Sigmoid colon (tissue), 7 donors: ENCODE measurements around the gene ZNF346. TPM values are rescaled to one million over a fixed set of nuclear protein-coding genes. Genes with fewer than 3 reads are reported as not detected.

Source experiments
- DNase-seq: peaks from one replicate; pipeline ENCODE4 v3.0.0-alpha.2; 2019
- H3K27ac ChIP-seq, 4 donors: fragments of 200-600 bp; sonication (generic); one replicate each; pipeline ENCODE4 v1.5.1; 2016 to 2019; ENCODE audit warnings: mild to moderate bottlenecking in 1 of 4
- H3K27me3 ChIP-seq, 3 donors: fragments of 200-600 bp; sonication (generic); one replicate each; pipeline ENCODE4 v1.5.1; 2019; ENCODE audit warnings: mild to moderate bottlenecking in 1 of 3
- H3K36me3 ChIP-seq, 4 donors: fragments of 200-600 bp; sonication (generic); one replicate each; pipeline ENCODE4 v1.5.1; 2016 to 2019
- H3K4me1 ChIP-seq, 4 donors: fragments of 200-600 bp; sonication (generic); one replicate each; pipeline ENCODE4 v1.5.1; 2017 to 2019
- H3K4me3 ChIP-seq, 4 donors: fragments of 200-600 bp; sonication (generic); one replicate each; pipeline ENCODE4 v1.5.1; 2017 to 2019; ENCODE audit warnings: mild to moderate bottlenecking in 2 of 4, moderate library complexity in 1 of 4
- H3K9me3 ChIP-seq, 4 donors: fragments of 200-600 bp in 3 of 4; sonication (generic) in 3 of 4; one replicate each; pipeline versions ENCODE4 v1.5.1 to v1.6.1; 2013 to 2019
- EP300 ChIP-seq, 4 donors: sonication (generic); formaldehyde crosslinking; IDR thresholded peaks; one replicate each; pipeline ENCODE4 v1.6.1; 2017; ENCODE audit warnings: antibody characterized with exemption in 4 of 4
- POLR2A ChIP-seq, 2 donors: fragments of 450-650 bp; IDR thresholded peaks; one replicate each; pipeline ENCODE4 v1.6.1; 2016; ENCODE audit warnings: antibody characterized with exemption in 2 of 2, mild to moderate bottlenecking in 2 of 2, moderate library complexity in 2 of 2
- POLR2AphosphoS5 ChIP-seq, 4 donors: sonication (generic); formaldehyde crosslinking; IDR thresholded peaks; one replicate each; pipeline ENCODE4 v1.6.1; 2017; ENCODE audit warnings: antibody characterized with exemption in 4 of 4
- WGBS, 2 donors: extraction: QIAGEN DNeasy Blood & Tissue Kit; methylation state at CpG; one replicate each; pipeline ENCODE4 v1.1.7; 2013; 5-methylcytosine and 5-hydroxymethylcytosine counted together
- intact Hi-C: fragments of 100-400 bp; cut with DNase I; formaldehyde crosslinking; loops from one replicate; pipeline ENCODE4 v1.15.1; 2023
- polyA plus RNA-seq, 3 donors: library from polyadenylated mRNA; stranded (reverse); fragments of 200-250 nt; gene quantifications; one replicate each; pipeline ENCODE4 v1.2.3, GENCODE V29; 2013
- total RNA-seq, 4 donors: library from RNA; depleted of rRNA; stranded (reverse); fragments of >200 nt; gene quantifications; one replicate each; pipeline ENCODE4 v1.1.0, GENCODE V29; 2016
- TF ChIP-seq, protein P1 (sequence below), 4 experiments: fragments of 450-650 bp in 3 of 4; fragments of 200-600 bp in 1 of 4; IDR thresholded peaks; one replicate each; pipeline ENCODE4 v1.5.1; 2016 to 2019; ENCODE audit warnings: antibody characterized with exemption in 4 of 4, mild to moderate bottlenecking in 3 of 4, moderate library complexity in 2 of 4
- donor health status: healthy with polysubstance abuse.
- donor health status: Bipolar disorder and iron deficiency.
- donor health status: healthy.

The ZNF346 gene
- total and polyA plus RNA-seq, 7 donors = 3.0 to 21.9 (median 12.5) TPM

DNA sequence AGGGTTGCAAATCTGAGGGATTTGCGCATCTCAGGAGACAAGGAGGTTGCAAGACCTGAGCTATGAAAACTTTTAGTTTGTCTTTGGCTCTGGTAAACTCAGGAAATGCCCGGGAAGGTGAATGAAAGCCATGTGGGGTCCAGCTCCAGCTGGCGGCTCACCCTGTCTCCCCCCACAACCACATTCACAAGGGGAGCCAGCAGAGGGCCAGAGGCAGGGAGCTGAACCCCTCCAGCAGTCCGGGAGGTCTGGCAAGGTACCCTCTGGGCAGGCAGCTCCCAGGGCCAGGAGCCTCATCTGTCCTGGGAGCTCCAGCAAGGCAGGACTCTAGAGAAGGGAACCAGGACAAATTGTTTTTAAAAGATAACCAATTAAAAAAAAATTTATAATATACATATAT, 61.7 kb downstream of the ZNF346 start:
- WGBS, 2 donors = 68 to 83% methylated on average over 4 of the region's 4 CpGs
- H3K4me1 ChIP-seq = peaks cover 0 to 17% (median 13%) of the 10 kb centered on the region in 4 donors
- intact Hi-C loops = no loop called here
- no peaks in the 10 kb centered on the region for H3K36me3 ChIP-seq
- no peak overlapping the region for H3K4me3 ChIP-seq
- H3K27me3 ChIP-seq = peaks cover 0 to 47% (median 25%) of the 10 kb centered on the region in 3 donors
- no peak for DNase-seq
- TF ChIP-seq, protein P1, sequence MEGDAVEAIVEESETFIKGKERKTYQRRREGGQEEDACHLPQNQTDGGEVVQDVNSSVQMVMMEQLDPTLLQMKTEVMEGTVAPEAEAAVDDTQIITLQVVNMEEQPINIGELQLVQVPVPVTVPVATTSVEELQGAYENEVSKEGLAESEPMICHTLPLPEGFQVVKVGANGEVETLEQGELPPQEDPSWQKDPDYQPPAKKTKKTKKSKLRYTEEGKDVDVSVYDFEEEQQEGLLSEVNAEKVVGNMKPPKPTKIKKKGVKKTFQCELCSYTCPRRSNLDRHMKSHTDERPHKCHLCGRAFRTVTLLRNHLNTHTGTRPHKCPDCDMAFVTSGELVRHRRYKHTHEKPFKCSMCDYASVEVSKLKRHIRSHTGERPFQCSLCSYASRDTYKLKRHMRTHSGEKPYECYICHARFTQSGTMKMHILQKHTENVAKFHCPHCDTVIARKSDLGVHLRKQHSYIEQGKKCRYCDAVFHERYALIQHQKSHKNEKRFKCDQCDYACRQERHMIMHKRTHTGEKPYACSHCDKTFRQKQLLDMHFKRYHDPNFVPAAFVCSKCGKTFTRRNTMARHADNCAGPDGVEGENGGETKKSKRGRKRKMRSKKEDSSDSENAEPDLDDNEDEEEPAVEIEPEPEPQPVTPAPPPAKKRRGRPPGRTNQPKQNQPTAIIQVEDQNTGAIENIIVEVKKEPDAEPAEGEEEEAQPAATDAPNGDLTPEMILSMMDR (IDR thresholded peaks at IDR 0.05) = no peak
- TF ChIP-seq POLR2A (IDR thresholded peaks at IDR 0.05) (no peak), POLR2AphosphoS5 (IDR thresholded peaks at IDR 0.05) (no peak), EP300 (IDR thresholded peaks at IDR 0.05) (no peak)
- H3K27ac ChIP-seq = no peak overlapping the region
- no peaks in the 10 kb centered on the region for H3K9me3 ChIP-seq

DNA sequence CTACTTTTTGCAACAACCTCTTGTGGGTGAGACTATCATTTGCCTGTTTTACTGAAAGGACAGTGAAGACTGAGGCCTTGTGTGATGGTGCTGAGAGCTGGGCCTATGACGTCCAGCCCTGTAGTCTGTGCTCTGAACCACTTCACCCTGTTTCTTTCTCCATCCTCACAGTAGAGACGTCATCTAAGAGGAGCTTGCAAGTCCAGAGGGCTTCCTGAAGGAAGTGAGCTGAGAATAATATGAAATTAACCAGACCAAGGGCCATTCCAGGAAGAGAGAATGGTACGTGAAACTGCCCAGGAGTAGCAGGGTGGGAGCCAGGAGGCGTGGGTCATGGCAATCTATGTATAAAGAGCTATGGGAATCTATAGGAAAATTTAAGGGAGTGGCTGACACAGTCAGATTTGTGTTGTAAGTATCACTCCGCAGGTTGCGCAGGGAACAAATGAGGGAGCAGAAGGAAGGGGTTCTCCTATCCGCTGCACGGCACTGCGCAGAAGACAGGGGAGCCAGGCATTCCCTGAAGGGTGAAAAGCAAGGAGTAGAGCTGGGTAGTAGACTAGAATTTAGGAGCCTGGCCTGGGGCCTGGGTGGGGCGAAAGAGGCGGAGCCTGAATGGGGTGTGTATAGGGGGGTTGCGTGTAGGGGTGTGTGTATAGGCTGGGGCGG, 63.6 kb downstream of the ZNF346 start:
- intact Hi-C loops = no loop called here
- Histone ChIP-seq H3K36me3 (no peaks in the 10 kb centered on the region), H3K27ac (no peak overlapping the region), H3K4me3 (peak overlapping the region in 3 of 4 donors; percentile 43 to 50 (median 46)), H3K4me1 (peaks cover 0 to 26% (median 13%) of the 10 kb centered on the region in 4 donors), H3K27me3 (peaks cover 0 to 47% (median 26%) of the 10 kb centered on the region in 3 donors), H3K9me3 (no peaks in the 10 kb centered on the region)
- 9 to 47% methylated on average over 13 of the region's 13 CpGs for WGBS, 2 donors
- no peak for DNase-seq
- TF ChIP-seq EP300 (IDR thresholded peaks at IDR 0.05) = no peak
- TF ChIP-seq POLR2AphosphoS5 (IDR thresholded peaks at IDR 0.05) = no peak
- TF ChIP-seq, protein P1 (IDR thresholded peaks at IDR 0.05) = no peak
- no peak for TF ChIP-seq POLR2A (IDR thresholded peaks at IDR 0.05)

DNA sequence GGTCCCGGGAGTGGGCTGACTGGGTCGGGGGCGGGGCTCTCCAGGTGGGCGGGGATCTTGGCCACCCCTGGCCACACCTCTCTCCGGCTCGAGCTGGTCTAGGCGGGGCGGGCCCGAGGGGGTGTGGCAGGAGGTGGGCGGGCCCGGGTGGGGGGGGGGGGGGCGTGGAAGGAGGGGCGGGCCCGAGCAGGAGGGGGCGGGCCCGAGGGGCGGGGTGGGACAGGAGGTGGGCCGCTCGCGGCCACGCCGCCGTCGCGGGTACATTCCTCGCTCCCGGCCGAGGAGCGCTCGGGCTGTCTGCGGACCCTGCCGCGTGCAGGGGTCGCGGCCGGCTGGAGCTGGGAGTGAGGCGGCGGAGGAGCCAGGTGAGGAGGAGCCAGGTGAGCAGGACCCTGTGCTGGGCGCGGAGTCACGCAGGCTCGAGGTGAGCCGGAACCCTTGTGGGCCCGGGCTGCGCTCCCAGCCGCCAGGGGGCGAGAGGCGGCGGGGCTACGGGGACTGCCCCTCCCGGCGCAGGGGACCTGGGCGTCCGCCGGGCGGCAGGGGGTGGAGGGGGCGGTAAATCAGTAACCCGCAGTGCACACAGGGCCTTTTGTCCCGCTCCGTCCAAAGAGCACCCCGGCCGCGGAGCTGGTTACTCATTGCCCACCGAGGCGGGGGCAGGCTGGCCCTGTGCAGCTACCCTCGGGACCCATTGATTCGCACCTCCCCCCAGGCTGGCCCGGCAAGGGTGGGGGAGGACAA, 64.3 kb downstream of the ZNF346 start, which contains the start of gene FGFR4:
FGFR4 (plus strand) TSS at position 262 of the 744 bp plus-strand sequence. CDS start 2,688 bp downstream, outside the sequence.
- no peaks in the 10 kb centered on the region for H3K9me3 ChIP-seq
- TF ChIP-seq POLR2A (IDR thresholded peaks at IDR 0.05) (no peak), EP300 (IDR thresholded peaks at IDR 0.05) (no peak)
- TF ChIP-seq, protein P1 (IDR thresholded peaks at IDR 0.05) = peak in 3 of 4 experiments; percentile 40 to 51 (median 46)
- H3K27ac ChIP-seq = peak within 1 kb of the TSS in 2 of 4 donors; percentile 27 to 44
- peak within 1 kb of the TSS; percentile 11 to 50 (median 44) for H3K4me3 ChIP-seq
- WGBS, 2 donors = 1 to 2% methylated on average over 65 of the region's 68 CpGs
- intact Hi-C loops = no loop called here
- peaks cover 0 to 47% (median 26%) of the 10 kb centered on the region in 3 donors for H3K27me3 ChIP-seq
- H3K4me1 ChIP-seq = peaks cover 0 to 26% (median 13%) of the 10 kb centered on the region in 4 donors
- DNase-seq = peak; percentile 82
- H3K36me3 ChIP-seq = no peaks in the 10 kb centered on the region

DNA sequence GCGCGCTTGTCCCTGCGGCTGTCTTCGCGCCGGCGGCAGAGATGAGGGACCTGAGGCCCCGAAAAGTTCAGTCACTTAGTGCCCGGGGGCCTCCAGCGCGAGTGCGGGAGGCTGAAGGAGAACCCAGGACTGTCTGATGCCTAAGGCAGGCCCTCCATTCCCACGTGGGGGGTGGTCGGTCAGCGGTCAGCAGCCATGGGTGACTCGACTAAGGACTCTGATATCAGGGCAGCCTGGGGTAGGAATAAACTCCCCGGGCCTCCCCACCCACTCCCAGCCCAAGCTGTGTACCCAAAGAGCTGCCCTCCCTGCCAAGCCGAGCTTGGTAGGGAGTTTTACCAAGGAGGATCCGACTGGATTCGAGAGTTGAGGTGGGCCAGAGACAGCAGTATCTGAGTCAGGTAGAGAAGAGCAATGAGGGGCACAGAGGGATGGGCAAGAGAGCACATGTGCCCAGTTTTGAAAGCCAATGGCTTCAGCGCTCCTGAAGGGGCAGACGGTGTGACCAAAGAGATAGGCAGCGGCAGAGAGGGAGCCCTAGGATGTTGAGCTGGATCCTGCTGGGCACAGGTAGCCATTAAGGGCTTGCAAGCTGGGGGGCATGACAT, 65.0 kb downstream of the ZNF346 start:
- Histone ChIP-seq H3K9me3 (no peaks in the 10 kb centered on the region), H3K27me3 (peaks cover 0 to 41% (median 26%) of the 10 kb centered on the region in 3 donors), H3K27ac (peak overlapping the region in 1 of 4 donors; percentile 44), H3K36me3 (no peaks in the 10 kb centered on the region), H3K4me3 (peak overlapping the region; percentile 11 to 50 (median 44)), H3K4me1 (peaks cover 0 to 26% (median 13%) of the 10 kb centered on the region in 4 donors)
- TF ChIP-seq, protein P1 (IDR thresholded peaks at IDR 0.05) = no peak
- no peak for TF ChIP-seq POLR2A (IDR thresholded peaks at IDR 0.05)
- no peak for TF ChIP-seq POLR2AphosphoS5 (IDR thresholded peaks at IDR 0.05)
- no peak for TF ChIP-seq EP300 (IDR thresholded peaks at IDR 0.05)
- DNase-seq = no peak
- WGBS, 2 donors = 4 to 18% methylated on average over 23 of the region's 23 CpGs
- intact Hi-C loops = no loop called here
